ENCODE results near the gene VPS36. TPM values are rescaled to one million over a fixed set of nuclear protein-coding genes. Genes with fewer than 3 reads are reported as not detected.

The VPS36 gene
- total RNA-seq, 1 donor from 2014 or later, result 45.4 TPM

GRCh38 chr13:52371736-52372247 lies 78.6 kb downstream of the VPS36 start:
- Histone ChIP-seq H3K4me1 (no peaks in the 10 kb centered on the region), H3K27ac (no peak overlapping the region), H3K4me3 (no peak overlapping the region), H3K27me3 (no peaks in the 10 kb centered on the region), H3K9me3 (no peaks in the 10 kb centered on the region), H3K36me3 (no peaks in the 10 kb centered on the region)
- ATAC-seq, result no peak
- DNase-seq, result no peak
- intact Hi-C loops (cut with DNase I), result no loop called here
- no peak for TF ChIP-seq CTCF (IDR thresholded peaks at IDR 0.05)

- H3K4me3 ChIP-seq, result no peak overlapping the region
- H3K4me1 ChIP-seq, result no peaks in the 10 kb centered on the region
- no peak for TF ChIP-seq CTCF (IDR thresholded peaks at IDR 0.05)
- H3K9me3 ChIP-seq, result no peaks in the 10 kb centered on the region
- intact Hi-C loops (cut with DNase I), result no loop called here
- no peak for ATAC-seq
- no peaks in the 10 kb centered on the region for H3K36me3 ChIP-seq
- no peak overlapping the region for H3K27ac ChIP-seq
- no peaks in the 10 kb centered on the region for H3K27me3 ChIP-seq
- DNase-seq, result no peak
Observed at GRCh38 chr13:52366291-52366690, 84.1 kb downstream of the VPS36 start.

Other genes starting within 250 kb of the VPS36 start
- gene THSD1, start 44.5 kb downstream of the VPS36 start, total RNA-seq, result 17.3 TPM
- 8.2 TPM for gene CKAP2, start 4.8 kb upstream of the VPS36 start, total RNA-seq
- 6.5 TPM for gene HNRNPA1L2, start 191.8 kb upstream of the VPS36 start, total RNA-seq
- 39.1 TPM for gene SUGT1, start 202.2 kb upstream of the VPS36 start, total RNA-seq

Data from upper lobe of right lung (tissue), 1 donor.